ENCODE results near the gene WNT7B.

Gene WNT7B

GRCh38 chr22:45927059-45927458 lies 49.9 kb downstream of the WNT7B start:
- CTCF ChIA-PET, result no interaction called here
- POLR2A ChIA-PET, result no interaction called here
- no peak for DNase-seq (ENCODE audit: extremely low spot score)
- no peak for TF ChIP-seq CTCF (IDR thresholded peaks at IDR 0.05; ENCODE audit: control extremely low read depth, extremely low read depth, low read depth, missing control alignments)

- ChIA-PET CTCF (no interaction called here), POLR2A (no interaction called here)
These were observed 50.5 kb downstream of the WNT7B start for GRCh38 chr22:45926433-45926832.

GRCh38 chr22:45925811-45926351 lies 51.1 kb downstream of the WNT7B start:
- POLR2A ChIA-PET, result no interaction called here
- DNase-seq (ENCODE audit: extremely low spot score), result no peak
- no peak for TF ChIP-seq CTCF (IDR thresholded peaks at IDR 0.05; ENCODE audit: control extremely low read depth, extremely low read depth, low read depth, missing control alignments)
- CTCF ChIA-PET, result interaction anchor here (1.0 kb wide), 1 partner anchor 63 kb away, joined by 4 read pairs; no protein-coding TSS in a partner anchor

More at GRCh38 chr22:45926433-45926832, 50.5 kb downstream of the WNT7B start:
- DNase-seq (ENCODE audit: extremely low spot score), result no peak
- TF ChIP-seq CTCF (IDR thresholded peaks at IDR 0.05; ENCODE audit: control extremely low read depth, extremely low read depth, low read depth, missing control alignments), result no peak

- ChIA-PET POLR2A (no interaction called here), CTCF (interaction anchor here (1.2 kb wide), 1 partner anchor 18 kb away, joined by 3 read pairs; no protein-coding TSS in a partner anchor)
- DNase-seq (ENCODE audit: extremely low spot score), result no peak
- no peak for TF ChIP-seq CTCF (IDR thresholded peaks at IDR 0.05; ENCODE audit: control extremely low read depth, extremely low read depth, low read depth, missing control alignments)
These were observed 53.1 kb downstream of the WNT7B start for GRCh38 chr22:45923835-45924234.

GRCh38 chr22:45923212-45923611 lies 53.8 kb downstream of the WNT7B start:
- no peak for DNase-seq (ENCODE audit: extremely low spot score)
- TF ChIP-seq CTCF (IDR thresholded peaks at IDR 0.05; ENCODE audit: control extremely low read depth, extremely low read depth, low read depth, missing control alignments), result no peak
- POLR2A ChIA-PET, result no interaction called here
- CTCF ChIA-PET, result no interaction called here

- no peak for TF ChIP-seq CTCF (IDR thresholded peaks at IDR 0.05; ENCODE audit: control extremely low read depth, extremely low read depth, low read depth, missing control alignments)
- DNase-seq (ENCODE audit: extremely low spot score), result no peak
- ChIA-PET POLR2A (no interaction called here), CTCF (no interaction called here)
These were observed 54.3 kb downstream of the WNT7B start for GRCh38 chr22:45922661-45923060.

DNA sequence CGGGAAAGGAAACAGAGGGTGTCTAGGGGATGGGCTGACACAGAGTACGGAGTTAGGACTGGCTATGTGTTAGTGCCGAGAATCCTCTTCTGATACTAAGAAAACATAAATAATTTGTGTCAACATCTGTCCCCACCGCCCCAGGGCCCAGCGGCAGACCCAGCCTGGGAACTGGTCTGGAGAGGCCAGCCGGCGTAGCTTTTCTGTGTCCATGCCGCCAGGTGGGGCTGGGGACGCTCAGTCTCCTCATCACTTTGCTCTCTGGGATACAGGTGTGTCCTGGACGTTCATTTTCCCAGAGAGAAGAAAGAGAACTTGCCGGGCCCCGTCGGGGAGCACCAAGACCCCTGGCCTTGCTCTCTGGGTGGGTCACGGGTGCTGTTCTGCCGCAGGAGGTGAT lies 54.7 kb downstream of the WNT7B start:
- DNase-seq (ENCODE audit: extremely low spot score), result no peak
- TF ChIP-seq CTCF (IDR thresholded peaks at IDR 0.05; ENCODE audit: control extremely low read depth, extremely low read depth, low read depth, missing control alignments), result no peak
- ChIA-PET CTCF (no interaction called here), POLR2A (no interaction called here)
